ENCODE data around the gene KIF5C.

KIF5C gene

DNA sequence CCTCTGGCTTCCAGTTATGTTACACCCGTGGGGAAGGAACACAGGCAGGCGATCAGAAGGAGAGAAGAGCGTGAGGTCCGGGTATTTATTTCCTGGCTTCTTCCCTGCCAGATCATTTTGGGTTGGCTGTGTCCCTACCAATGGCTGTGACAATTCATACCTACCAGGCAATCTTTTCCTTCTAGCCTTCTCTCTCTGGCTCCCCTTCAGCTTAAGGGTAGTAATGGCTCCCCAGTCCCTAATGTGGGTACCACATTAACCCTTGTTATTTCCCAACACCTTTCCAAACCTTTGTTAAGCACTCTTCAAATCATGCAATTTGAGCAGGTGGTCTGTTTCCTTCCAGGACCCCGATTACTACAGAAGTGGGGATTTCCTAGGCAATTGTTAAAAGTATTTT lies 84.7 kb downstream of the KIF5C start:
- in situ Hi-C loops (cut with MboI; ENCODE audit: low sequenced_read_pairs), result no loop called here

DNA sequence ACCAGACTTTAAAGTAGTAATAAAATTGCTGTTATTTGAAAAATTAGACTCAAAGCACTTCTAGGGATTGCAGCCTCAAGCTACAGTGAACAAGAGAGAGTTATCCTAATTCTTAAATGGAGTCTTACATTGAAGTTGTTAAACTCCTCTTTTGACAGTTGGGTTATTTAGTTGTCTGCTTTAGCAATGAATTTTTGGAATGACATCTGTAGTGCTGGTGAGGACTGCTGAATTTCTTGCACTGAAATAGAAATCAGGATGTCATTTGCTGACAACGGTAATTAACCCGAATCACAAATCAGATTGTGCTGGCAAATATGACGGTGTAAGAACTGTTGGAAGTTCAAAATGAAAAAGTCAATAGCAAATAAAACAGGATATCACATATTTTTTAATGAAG lies 85.5 kb downstream of the KIF5C start:
- in situ Hi-C loops (cut with MboI; ENCODE audit: low sequenced_read_pairs), result no loop called here

- in situ Hi-C loops (cut with MboI; ENCODE audit: low sequenced_read_pairs), result no loop called here
Measured at GRCh38 chr2:148963461-148963860, 88.4 kb downstream of the KIF5C start.

DNA sequence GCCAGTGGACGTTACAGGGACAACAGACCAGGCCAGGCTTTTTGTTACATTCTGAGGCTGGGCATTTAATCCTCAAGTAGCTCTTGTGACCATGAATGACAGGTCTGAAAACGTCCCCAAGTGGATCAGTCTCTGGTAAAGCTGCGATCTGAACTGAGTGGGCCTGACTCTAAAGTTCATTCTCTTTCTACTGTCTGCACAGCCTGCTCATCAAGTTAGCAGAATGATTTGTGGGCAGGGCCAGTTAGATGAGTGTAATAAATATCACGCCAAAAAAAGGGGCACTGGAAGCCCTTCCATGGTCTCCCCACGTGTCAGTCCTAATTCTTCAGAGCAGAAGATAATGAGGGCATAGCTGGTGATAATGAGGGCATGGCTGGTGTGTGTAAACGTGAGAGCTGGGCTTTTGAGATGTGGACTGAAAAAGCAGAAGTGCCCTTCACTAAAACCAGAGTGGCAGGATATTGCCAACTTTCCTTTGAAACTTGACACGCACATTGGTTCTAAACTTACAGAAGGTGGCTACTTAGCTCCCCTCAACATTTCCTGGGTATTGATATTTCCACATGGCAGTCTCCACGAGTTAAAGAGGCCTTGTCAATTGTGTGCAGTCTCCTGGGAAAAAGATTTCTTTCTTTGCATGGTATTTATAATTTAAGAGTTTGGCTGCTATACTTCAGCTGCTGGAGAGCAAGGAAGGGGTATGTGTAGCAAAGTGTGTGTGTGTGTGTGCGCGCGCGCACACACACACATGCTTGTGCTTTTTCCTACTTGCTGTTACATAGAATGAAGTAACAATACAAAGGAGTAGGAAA lies 90.8 kb downstream of the KIF5C start:
- in situ Hi-C loops (cut with MboI; ENCODE audit: low sequenced_read_pairs), result no loop called here

- in situ Hi-C loops (cut with MboI; ENCODE audit: low sequenced_read_pairs), result no loop called here
Measured at GRCh38 chr2:148966438-148966758, 91.4 kb downstream of the KIF5C start.

- in situ Hi-C loops (cut with MboI; ENCODE audit: low sequenced_read_pairs), result no loop called here
Measured at GRCh38 chr2:148967056-148967455, 92.0 kb downstream of the KIF5C start.

DNA sequence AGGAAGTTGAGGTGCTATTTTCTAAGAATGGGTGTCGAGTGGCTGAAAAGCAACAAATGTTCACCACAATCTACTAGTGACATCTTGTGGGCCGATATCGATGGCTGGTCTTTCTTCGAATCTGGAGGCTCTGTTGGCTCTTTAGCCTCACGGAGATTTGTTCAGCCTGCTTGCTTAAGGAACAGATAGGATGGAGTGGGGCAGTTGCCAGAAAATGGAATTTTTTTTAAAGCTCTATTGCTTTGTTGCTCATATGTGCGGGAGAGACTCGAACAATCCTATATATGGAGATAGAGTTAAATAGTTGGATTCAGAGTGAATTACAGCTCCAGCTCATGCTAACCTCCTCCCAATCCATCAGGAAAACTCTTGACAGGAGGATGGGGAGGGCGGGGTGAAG lies 92.6 kb downstream of the KIF5C start:
- in situ Hi-C loops (cut with MboI; ENCODE audit: low sequenced_read_pairs), result no loop called here

- in situ Hi-C loops (cut with MboI; ENCODE audit: low sequenced_read_pairs), result no loop called here
Measured at GRCh38 chr2:148968301-148968700, 93.3 kb downstream of the KIF5C start.

- in situ Hi-C loops (cut with MboI; ENCODE audit: low sequenced_read_pairs), result no loop called here
Measured at GRCh38 chr2:148968776-148969319, 93.8 kb downstream of the KIF5C start.

DNA sequence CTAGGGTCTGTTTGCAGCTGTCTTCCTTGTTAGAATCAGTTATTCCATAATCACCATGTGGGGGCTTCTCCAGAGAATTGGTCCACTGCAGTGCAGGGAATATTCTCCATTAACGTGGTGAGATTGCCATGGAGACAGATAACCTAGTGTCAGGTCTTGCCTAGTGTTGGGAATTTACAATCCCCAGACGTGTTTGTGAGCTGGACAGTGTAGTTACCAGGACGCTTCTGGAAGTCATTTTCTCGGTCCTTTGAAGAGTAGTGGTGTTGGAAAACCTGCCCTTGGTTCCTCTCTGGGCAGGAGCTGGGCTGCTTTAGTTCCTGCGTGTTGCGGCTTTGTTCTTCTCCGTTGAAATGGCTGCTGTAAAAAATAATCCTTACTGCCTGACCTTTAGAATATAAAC lies 94.6 kb downstream of the KIF5C start:
- in situ Hi-C loops (cut with MboI; ENCODE audit: low sequenced_read_pairs), result no loop called here

- in situ Hi-C loops (cut with MboI; ENCODE audit: low sequenced_read_pairs), result no loop called here
Measured at GRCh38 chr2:148970385-148970784, 95.4 kb downstream of the KIF5C start.

GRCh38 chr2:148971547-148971946 lies 96.5 kb downstream of the KIF5C start:
- in situ Hi-C loops (cut with MboI; ENCODE audit: low sequenced_read_pairs), result no loop called here

DNA sequence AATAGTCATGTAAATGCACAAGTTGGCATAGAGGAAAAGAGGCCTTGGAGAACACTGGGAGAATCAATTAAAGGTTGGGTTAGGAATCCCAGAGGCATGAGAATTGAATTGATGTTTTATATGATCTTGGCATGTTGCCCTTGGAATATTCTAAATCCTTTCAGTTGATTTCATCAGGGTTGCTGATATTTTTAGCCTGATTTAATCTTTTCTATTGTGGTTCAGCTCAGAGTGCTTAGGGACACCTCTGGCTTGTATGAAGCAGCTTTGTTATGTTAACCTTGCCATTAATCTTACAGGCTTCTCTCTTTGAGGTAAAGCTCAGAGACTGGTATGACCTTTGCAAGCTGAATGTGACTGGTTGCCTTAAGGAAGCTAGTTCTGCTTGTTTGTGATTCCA lies 99.1 kb downstream of the KIF5C start:
- in situ Hi-C loops (cut with MboI; ENCODE audit: low sequenced_read_pairs), result no loop called here

GRCh38 chr2:148978026-148978685 lies 103.1 kb downstream of the KIF5C start:
- in situ Hi-C loops (cut with MboI; ENCODE audit: low sequenced_read_pairs), result loop anchor here (25.0 kb wide), 1 partner anchor 1041 kb away; no protein-coding TSS in a partner anchor

- in situ Hi-C loops (cut with MboI; ENCODE audit: low sequenced_read_pairs), result loop anchor here (25.0 kb wide), 1 partner anchor 1041 kb away; no protein-coding TSS in a partner anchor
Measured at GRCh38 chr2:148978706-148979105, 103.7 kb downstream of the KIF5C start.

DNA sequence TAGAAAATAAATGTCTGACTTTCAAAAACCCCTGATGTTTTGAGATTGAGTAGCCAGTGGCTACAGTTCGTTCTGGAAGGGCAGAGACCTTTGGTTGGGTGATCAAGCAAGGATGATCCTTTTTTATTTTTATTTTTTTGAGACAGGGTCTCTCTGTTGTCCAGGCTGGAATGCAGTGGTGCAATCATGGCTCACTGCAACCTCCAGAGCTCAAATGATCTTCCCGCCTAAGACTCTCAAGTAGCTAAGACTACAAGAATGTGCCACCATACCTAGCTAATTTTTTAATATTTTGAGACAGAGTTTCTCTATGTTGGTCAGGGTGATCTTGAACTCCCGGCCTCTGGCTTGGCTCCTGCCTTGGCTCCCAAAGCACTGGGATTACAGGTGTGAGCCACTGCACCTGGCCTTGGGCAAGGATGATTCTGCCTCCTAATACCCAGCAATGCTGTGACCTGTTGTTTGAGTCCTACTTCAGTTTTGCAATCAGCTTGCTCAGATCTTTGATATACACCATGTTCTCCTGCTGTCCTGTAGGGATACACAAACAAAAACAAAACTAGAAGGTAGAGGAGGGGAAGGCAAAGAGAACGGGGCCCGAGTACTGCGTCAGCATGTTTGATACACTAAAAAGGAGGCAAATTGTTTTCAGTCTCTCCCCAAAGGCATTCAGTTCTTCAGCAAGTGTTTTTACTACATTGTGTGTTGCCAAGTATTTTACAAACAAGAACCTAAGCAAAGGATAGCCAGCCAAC lies 104.3 kb downstream of the KIF5C start:
- in situ Hi-C loops (cut with MboI; ENCODE audit: low sequenced_read_pairs), result loop anchor here (25.0 kb wide), 1 partner anchor 1042 kb away; no protein-coding TSS in a partner anchor

DNA sequence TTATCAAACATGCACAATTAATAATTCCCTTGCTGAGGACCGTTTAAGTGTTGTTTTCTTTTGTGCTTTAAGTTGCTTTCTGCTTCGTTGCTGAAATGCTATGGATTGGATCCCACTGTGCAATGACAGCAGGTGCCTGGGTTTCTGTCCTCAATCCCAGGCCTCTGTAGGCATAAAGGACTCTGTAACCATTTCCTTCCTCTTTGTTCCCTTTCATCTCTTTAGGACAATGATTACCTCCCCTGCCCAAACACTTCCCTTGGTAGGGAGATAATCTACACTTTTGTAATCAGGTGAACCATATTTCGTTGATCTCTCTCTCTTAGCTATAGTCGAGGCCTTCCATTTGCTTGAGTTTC lies 104.9 kb downstream of the KIF5C start:
- in situ Hi-C loops (cut with MboI; ENCODE audit: low sequenced_read_pairs), result loop anchor here (25.0 kb wide), 1 partner anchor 1043 kb away; no protein-coding TSS in a partner anchor

DNA sequence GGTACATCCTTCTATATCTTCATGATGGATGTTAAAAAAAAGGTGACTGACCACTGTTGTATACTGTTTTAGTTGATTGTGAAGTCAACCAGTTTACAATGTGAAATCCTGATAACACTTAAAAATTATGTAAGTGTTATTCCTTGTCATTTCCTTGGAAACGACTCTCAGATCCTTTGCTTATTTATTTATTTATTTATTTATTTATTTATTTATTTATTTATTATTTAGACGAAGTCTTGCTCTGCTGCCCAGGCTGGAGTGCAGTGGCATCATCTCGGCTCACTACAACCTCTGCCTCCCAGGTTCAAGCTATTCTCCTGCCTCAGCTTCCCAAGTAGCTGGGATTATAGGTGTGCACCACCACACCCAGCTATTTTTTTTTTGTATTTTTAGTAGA lies 105.5 kb downstream of the KIF5C start:
- in situ Hi-C loops (cut with MboI; ENCODE audit: low sequenced_read_pairs), result loop anchor here (25.0 kb wide), 1 partner anchor 1043 kb away; no protein-coding TSS in a partner anchor

- in situ Hi-C loops (cut with MboI; ENCODE audit: low sequenced_read_pairs), result loop anchor here (25.0 kb wide), 1 partner anchor 1044 kb away; no protein-coding TSS in a partner anchor
Measured at GRCh38 chr2:148981324-148981723, 106.3 kb downstream of the KIF5C start.

- in situ Hi-C loops (cut with MboI; ENCODE audit: low sequenced_read_pairs), result loop anchor here (25.0 kb wide), 1 partner anchor 1044 kb away; no protein-coding TSS in a partner anchor
Measured at GRCh38 chr2:148981781-148982180, 106.8 kb downstream of the KIF5C start.

- in situ Hi-C loops (cut with MboI; ENCODE audit: low sequenced_read_pairs), result loop anchor here (25.0 kb wide), 1 partner anchor 1045 kb away; no protein-coding TSS in a partner anchor
Measured at GRCh38 chr2:148982282-148982681, 107.3 kb downstream of the KIF5C start.

All from HL-60/S4 treated with phorbol 12-myristate 13-acetate at 8.2 ng/mL for 4 days and 3 days (cell line).